Fibroblast of lung (primary cell): ENCODE results near the gene USP44.

Experiments used
- CTCF ChIP-seq, 2 donors: IDR thresholded peaks in 1 of 2; conservative IDR thresholded peaks in 1 of 2; 1 replicate in 1 of 2; 2 replicates in 1 of 2; pipeline ENCODE4 v1.5.1; 2011 to 2012; ENCODE audit warnings: low read length in 2 of 2, control low read depth in 1 of 2, inconsistent platforms in 1 of 2, low read depth in 1 of 2, mild to moderate bottlenecking in 1 of 2
- EZH2 ChIP-seq: IDR thresholded peaks from 2 replicates; pipeline ENCODE4 v1.5.1; 2012; ENCODE audit warnings: low read length, control low read depth, mild to moderate bottlenecking; ENCODE audit errors: missing control alignments

GRCh38 chr12:95544756-95545155 is 6.5 kb downstream of the USP44 start:
- TF ChIP-seq EZH2 (no peak), CTCF (conservative IDR thresholded peaks at IDR 0.05 in 1 of 2, IDR thresholded peaks at IDR 0.05 in 1 of 2; ENCODE audit: low read depth in 1 of 2, low read length in 2 of 2) (no peak)
